Astrocyte of the hippocampus (primary cell): ENCODE data around the gene CHI3L1.
A peak's percentile ranks its signal among the peaks of the same experiment; 100 is the strongest.

ENCODE experiments used
- DNase-seq: peaks from one replicate; pipeline ENCODE4 v3.0.0; 2011; ENCODE audit warnings: low read depth, low spot score

Gene CHI3L1

GRCh38 chr1:203168991-203169390 is 17.5 kb downstream of the CHI3L1 start:
- no peak for DNase-seq

GRCh38 chr1:203168256-203168786 is 18.2 kb downstream of the CHI3L1 start:
- DNase-seq, result no peak

- DNase-seq, result no peak
These were observed 18.6 kb downstream of the CHI3L1 start for GRCh38 chr1:203167913-203168200.

GRCh38 chr1:203167026-203167912 is 19.2 kb downstream of the CHI3L1 start:
- DNase-seq, result no peak

- DNase-seq, result no peak
These were observed 20.1 kb downstream of the CHI3L1 start for GRCh38 chr1:203166192-203166940.

- DNase-seq, result no peak
These were observed 20.7 kb downstream of the CHI3L1 start for GRCh38 chr1:203165800-203166161.

GRCh38 chr1:203165101-203165799 is 21.3 kb downstream of the CHI3L1 start:
- DNase-seq, result no peak

- no peak for DNase-seq
These were observed 22.4 kb downstream of the CHI3L1 start for GRCh38 chr1:203163891-203164635.

GRCh38 chr1:203162403-203162802 is 24.1 kb downstream of the CHI3L1 start:
- DNase-seq, result no peak

GRCh38 chr1:203161703-203162102 is 24.8 kb downstream of the CHI3L1 start:
- no peak for DNase-seq

- no peak for DNase-seq
These were observed 25.3 kb downstream of the CHI3L1 start for GRCh38 chr1:203161175-203161574.

GRCh38 chr1:203159844-203160243 is 26.7 kb downstream of the CHI3L1 start:
- no peak for DNase-seq

GRCh38 chr1:203158960-203159665 is 27.4 kb downstream of the CHI3L1 start:
- DNase-seq, result no peak

- no peak for DNase-seq
These were observed 28.1 kb downstream of the CHI3L1 start for GRCh38 chr1:203158423-203158822.

- no peak for DNase-seq
These were observed 30.2 kb downstream of the CHI3L1 start for GRCh38 chr1:203156280-203156679.

GRCh38 chr1:203153989-203154821 is 32.3 kb downstream of the CHI3L1 start:
- DNase-seq, result no peak

GRCh38 chr1:203153051-203153988 is 33.2 kb downstream of the CHI3L1 start:
- peak; percentile 75 for DNase-seq

GRCh38 chr1:203152158-203153034 is 34.1 kb downstream of the CHI3L1 start:
- DNase-seq, result peak; percentile 83
